GM15510 (cell line): ENCODE results near the gene YIPF3.

ENCODE experiments used
- POLR2A ChIP-seq: IDR thresholded peaks from 3 replicates; pipeline ENCODE4 v1.6.1; 2011; ENCODE audit warnings: borderline replicate concordance; ENCODE audit not compliant: insufficient read length; ENCODE audit errors: extremely low read depth

Gene YIPF3

GRCh38 chr6:43515808-43516207, 918 bp downstream of the YIPF3 start:
- TF ChIP-seq POLR2A, result no peak

DNA sequence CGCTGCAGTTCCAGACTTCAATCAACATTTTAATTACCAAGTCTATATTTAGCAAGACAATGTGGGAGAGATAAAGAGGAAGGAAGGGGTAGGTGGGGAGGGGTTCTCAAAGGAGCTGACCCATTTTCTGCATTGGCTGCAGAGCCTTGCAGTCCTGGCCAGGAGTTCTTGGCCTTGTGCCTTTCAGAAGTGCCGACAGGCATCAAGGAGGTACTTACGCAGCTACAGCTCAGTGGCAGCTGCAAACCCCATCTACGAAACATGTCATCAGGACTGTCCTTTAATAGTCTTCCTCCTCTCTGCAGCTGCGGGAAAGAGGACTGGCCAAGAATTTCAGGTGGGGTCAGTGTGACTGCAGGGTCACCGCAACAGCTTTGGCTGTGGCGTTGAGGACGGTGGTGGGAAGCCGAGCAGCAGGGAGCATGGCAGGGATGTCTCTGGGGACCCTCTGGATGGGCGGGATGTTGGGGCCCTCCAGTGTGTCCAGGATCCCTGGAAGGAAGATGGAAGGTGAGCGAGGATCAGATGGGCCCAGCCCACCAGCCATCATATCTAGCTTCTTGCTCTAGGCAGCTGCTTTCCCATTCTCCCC, 4.8 kb downstream of the YIPF3 start:
- TF ChIP-seq POLR2A, result no peak

- TF ChIP-seq POLR2A, result no peak
These were observed 5.9 kb downstream of the YIPF3 start for GRCh38 chr6:43510827-43511163.

DNA sequence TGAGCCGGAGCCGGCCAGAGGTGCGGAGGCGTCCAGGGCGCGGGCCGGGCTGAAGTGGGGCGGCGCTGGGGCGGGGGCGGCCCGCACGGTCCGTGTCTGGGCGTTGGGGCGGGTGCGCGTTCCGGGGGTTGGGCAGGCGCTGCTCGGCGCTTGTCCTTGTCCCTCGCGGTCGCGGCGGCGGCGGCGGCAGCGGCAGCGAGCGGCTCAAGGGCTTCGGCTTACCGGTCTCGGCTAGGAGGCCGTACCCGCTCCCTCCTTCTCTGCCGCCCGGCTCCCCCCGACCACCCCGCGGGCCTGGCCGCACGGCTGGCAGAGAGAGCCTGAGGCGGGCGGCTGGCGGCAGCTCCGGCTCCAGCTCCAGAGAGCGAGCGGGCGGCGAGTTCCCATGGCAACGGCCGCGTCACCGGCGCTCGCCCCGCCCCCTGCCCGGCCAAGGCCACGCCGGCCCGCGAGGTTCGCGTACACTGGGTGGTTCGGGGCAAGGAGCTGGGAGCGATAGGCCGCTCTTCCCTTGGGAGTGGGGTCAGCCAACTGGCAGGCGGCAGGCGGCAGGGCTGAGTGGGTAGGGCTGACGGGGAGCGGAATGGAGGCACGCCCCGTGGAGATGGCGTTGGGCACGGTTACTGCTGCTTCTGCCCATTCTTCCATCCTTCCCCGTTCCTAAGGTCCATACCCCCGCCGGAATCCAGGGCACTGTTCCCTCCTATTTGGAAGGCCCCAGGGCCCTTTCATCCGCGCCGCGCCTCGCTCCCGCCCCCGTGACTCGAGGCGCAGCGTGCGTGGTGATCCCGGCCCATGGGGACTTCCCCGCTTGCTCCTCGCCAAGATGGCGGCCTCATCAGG, 6.5 kb downstream of the YIPF3 start, which contains the start of gene LRRC73:
Gene LRRC73, minus strand, starts transcription at position 363 of the 843 bp plus-strand sequence. CDS start 561 bp downstream, outside the sequence.
- TF ChIP-seq POLR2A, result no peak

- no peak for TF ChIP-seq POLR2A
These were observed 7.4 kb downstream of the YIPF3 start for GRCh38 chr6:43509142-43509983.

GRCh38 chr6:43508481-43509141, 8.1 kb downstream of the YIPF3 start:
- TF ChIP-seq POLR2A, result no peak

DNA sequence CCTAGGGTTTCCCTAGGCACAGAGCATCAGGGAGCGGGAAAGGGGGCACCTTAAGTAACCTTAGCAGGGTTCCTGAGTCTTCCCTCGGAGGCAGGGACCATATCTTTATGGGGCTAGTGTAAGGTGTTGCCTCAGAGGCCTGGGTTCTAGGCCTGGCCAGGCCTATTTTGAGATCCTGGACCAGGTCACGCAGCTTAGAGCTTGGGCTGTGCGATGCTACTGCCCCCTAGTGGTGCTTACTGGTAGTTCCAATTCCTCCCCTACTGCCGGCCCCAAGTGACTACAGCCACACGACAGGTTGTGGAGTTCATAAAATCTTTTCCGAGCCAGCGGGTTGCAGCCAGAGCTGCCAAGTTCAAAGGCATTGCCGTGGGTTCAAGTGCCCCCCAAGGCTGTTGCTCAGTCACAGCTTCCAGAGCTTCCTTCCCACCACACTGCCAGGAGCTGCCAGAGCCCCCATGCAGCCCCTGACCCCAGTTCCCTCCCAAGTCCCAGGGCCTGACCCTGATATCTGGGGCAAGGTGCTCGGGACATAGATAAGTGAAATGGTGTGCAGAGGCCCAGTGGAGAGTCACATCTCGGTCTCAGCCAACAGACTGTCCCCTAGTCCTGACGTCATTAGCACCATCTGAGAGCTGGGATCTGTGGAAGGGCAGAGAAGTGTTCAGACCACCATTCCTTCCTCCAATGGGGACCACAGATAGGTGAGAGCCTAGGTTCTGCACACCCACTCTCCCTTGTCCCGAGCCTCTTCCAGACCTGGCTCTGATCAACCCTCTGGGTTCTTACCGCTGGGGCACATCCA, 9.9 kb downstream of the YIPF3 start:
- no peak for TF ChIP-seq POLR2A

- TF ChIP-seq POLR2A, result no peak
These were observed 10.6 kb downstream of the YIPF3 start for GRCh38 chr6:43506171-43506570.

- TF ChIP-seq POLR2A, result no peak
These were observed 11.0 kb downstream of the YIPF3 start for GRCh38 chr6:43505718-43506117.

- TF ChIP-seq POLR2A, result no peak
These were observed 11.8 kb downstream of the YIPF3 start for GRCh38 chr6:43504756-43505593.

- no peak for TF ChIP-seq POLR2A
These were observed 13.3 kb downstream of the YIPF3 start for GRCh38 chr6:43503443-43503842.

- TF ChIP-seq POLR2A, result no peak
These were observed 14.1 kb downstream of the YIPF3 start for GRCh38 chr6:43502666-43503065.

GRCh38 chr6:43500921-43501320, 15.8 kb downstream of the YIPF3 start:
- TF ChIP-seq POLR2A, result no peak
